IMR-90 (cell line): ENCODE data around the gene AKT2. TPM values are rescaled to one million over a fixed set of nuclear protein-coding genes. Genes with fewer than 3 reads are reported as not detected.
A peak's percentile ranks its signal among the peaks of the same experiment; 100 is the strongest.

Source experiments
- ATAC-seq: fragments of 200-7000 bp; cut with Tn5 transposase; 2 replicates; pipeline ENCODE4 v1.9.1; 2020; ENCODE audit warnings: low read depth, mild to moderate bottlenecking, moderate library complexity
- BruUV-seq: library from RNA; stranded (reverse); fragments of 400-500 nt; replicated peaks from 2 replicates; lab custom pipeline; 2021; lab: Mats Ljungman, UMichigan
- CTCF ChIA-PET: fragments of 300-600 bp; formaldehyde crosslinking; extraction: SDS; loops from one replicate; lab custom pipeline; 2021; ENCODE audit warnings: antibody characterized with exemption; lab: Yijun Ruan, JAX
- POLR2A ChIA-PET: fragments of 300-600 bp; sonication (Branson Sonifier 250); formaldehyde crosslinking; loops from one replicate; lab custom pipeline; 2022; ENCODE audit warnings: antibody characterized with exemption; ENCODE audit not compliant: unreplicated experiment; lab: Charles Lee
- DNase-seq: peaks from one replicate; pipeline ENCODE4 v3.0.0; 2013
- H2AFZ ChIP-seq: replicated peaks from 2 replicates; pipeline ENCODE3; 2013; ENCODE audit warnings: low read length, mild to moderate bottlenecking; ENCODE audit not compliant: poor library complexity
- H2AK5ac ChIP-seq: 2 replicates; pipeline ENCODE4 v1.6.1; 2013; ENCODE audit warnings: low read depth, low read length, inconsistent platforms
- H2AK9ac ChIP-seq: replicated peaks from 2 replicates; pipeline ENCODE3; 2013; ENCODE audit warnings: mild to moderate bottlenecking, low read depth, low read length, moderate library complexity; ENCODE audit not compliant: poor library complexity
- H2BK120ac ChIP-seq: 2 replicates; pipeline ENCODE4 v1.6.1; 2013; ENCODE audit warnings: low read depth, low read length, inconsistent platforms
- H2BK15ac ChIP-seq: 3 replicates; pipeline ENCODE4 v1.6.1; 2013; ENCODE audit warnings: low read depth, low read length, inconsistent platforms
- H2BK20ac ChIP-seq: 2 replicates; pipeline ENCODE4 v1.6.1; 2013; ENCODE audit warnings: low read depth, mild to moderate bottlenecking, inconsistent platforms, low read length, moderate library complexity
- H2BK5ac ChIP-seq: 2 replicates; pipeline ENCODE4 v1.6.1; 2013; ENCODE audit warnings: mild to moderate bottlenecking, low read depth, low read length, inconsistent platforms; ENCODE audit not compliant: poor library complexity, severe bottlenecking
- H3K14ac ChIP-seq: replicated peaks from 2 replicates; pipeline ENCODE4 v1.6.1; 2013; ENCODE audit warnings: low read depth, low read length, inconsistent platforms
- H3K18ac ChIP-seq: 2 replicates; pipeline ENCODE4 v1.6.1; 2013; ENCODE audit warnings: low read depth, low read length, control low read depth
- H3K23ac ChIP-seq: 2 replicates; pipeline ENCODE4 v1.6.1; 2013; ENCODE audit warnings: low read depth, low read length, inconsistent platforms
- H3K27ac ChIP-seq: 2 replicates; pipeline ENCODE4 v1.5.1; 2013; ENCODE audit warnings: mild to moderate bottlenecking, control low read depth, low read length; ENCODE audit not compliant: insufficient read depth
- H3K27me3 ChIP-seq: 2 replicates; pipeline ENCODE4 v1.6.1; 2013; ENCODE audit warnings: low read length; ENCODE audit not compliant: control insufficient read depth, insufficient read depth
- H3K36me3 ChIP-seq: 2 replicates; pipeline ENCODE4 v1.6.1; 2013; ENCODE audit warnings: low read length, mixed read lengths; ENCODE audit not compliant: control insufficient read depth, insufficient read depth
- H3K4ac ChIP-seq: 2 replicates; pipeline ENCODE4 v1.6.1; 2013; ENCODE audit warnings: low read depth, low read length, inconsistent platforms
- H3K4me1 ChIP-seq: 2 replicates; pipeline ENCODE4 v1.6.1; 2013; ENCODE audit warnings: low read length, mixed read lengths; ENCODE audit not compliant: control insufficient read depth, insufficient read depth
- H3K4me2 ChIP-seq: 2 replicates; pipeline ENCODE4 v1.6.1; 2013; ENCODE audit warnings: low read depth, mild to moderate bottlenecking, control low read depth, low read length, moderate library complexity
- H3K4me3 ChIP-seq: 2 replicates; pipeline ENCODE4 v1.5.1; 2013; ENCODE audit warnings: low read depth, mild to moderate bottlenecking, control low read depth, low read length, moderate library complexity; ENCODE audit not compliant: insufficient read depth
- H3K56ac ChIP-seq: 2 replicates; pipeline ENCODE4 v1.6.1; 2013; ENCODE audit warnings: low read length, inconsistent platforms; ENCODE audit not compliant: insufficient read depth; ENCODE audit errors: extremely low read depth
- H3K79me1 ChIP-seq, 2 experiments: 2 replicates each; pipeline ENCODE4 v1.6.1; 2013; ENCODE audit warnings: low read length in 2 of 2, inconsistent platforms in 1 of 2, low read depth in 1 of 2
- H3K9ac ChIP-seq: 2 replicates; pipeline ENCODE4 v1.6.1; 2013; ENCODE audit warnings: low read depth, low read length, control low read depth
- H3K9me1 ChIP-seq: 2 replicates; pipeline ENCODE4 v1.6.1; 2013; ENCODE audit warnings: low read length, inconsistent platforms; ENCODE audit not compliant: insufficient read depth
- H3K9me3 ChIP-seq: 2 replicates; pipeline ENCODE4 v1.6.1; 2013; ENCODE audit warnings: low read length; ENCODE audit not compliant: control insufficient read depth, insufficient read depth
- H4K20me1 ChIP-seq: 2 replicates; pipeline ENCODE4 v1.6.1; 2013; ENCODE audit warnings: low read length, inconsistent platforms; ENCODE audit not compliant: insufficient read depth
- H4K5ac ChIP-seq: 2 replicates; pipeline ENCODE4 v1.6.1; 2013; ENCODE audit warnings: mild to moderate bottlenecking, low read depth, low read length, control low read depth
- H4K8ac ChIP-seq, 2 experiments: 2 replicates each; pipeline ENCODE4 v1.6.1; 2013; ENCODE audit warnings: low read depth in 2 of 2, low read length in 2 of 2, control low read depth in 1 of 2, inconsistent platforms in 1 of 2
- H4K91ac ChIP-seq: 2 replicates; pipeline ENCODE4 v1.6.1; 2013; ENCODE audit warnings: low read depth, low read length, inconsistent platforms; ENCODE audit not compliant: insufficient read depth
- MAFK ChIP-seq: IDR thresholded peaks from 2 replicates; pipeline ENCODE4 v1.6.1; 2012; ENCODE audit warnings: low read depth, low read length, improper control_type of control experiment
- RFX5 ChIP-seq: IDR thresholded peaks from 2 replicates; pipeline ENCODE4 v1.8.0; 2012; ENCODE audit warnings: low read depth, mild to moderate bottlenecking, low read length, moderate library complexity
- WGBS, 2 experiments: methylation state at CpG; one replicate each; pipeline versions ENCODE4 v1.1.5 to v1.1.7; 2013; ENCODE audit warnings: missing lambda C conversion rate in 2 of 2; ENCODE audit not compliant: insufficient read length in 1 of 2; ENCODE audit errors: extremely low coverage in 2 of 2; 5-methylcytosine and 5-hydroxymethylcytosine counted together
- dilution Hi-C: fragments of 300-500 bp; cut with HindIII; formaldehyde crosslinking; loops from one replicate; pipeline ENCODE4 v1.14.3; 2018; ENCODE audit warnings: low sequenced_read_pairs; ENCODE audit not compliant: unreplicated experiment
- in situ Hi-C: fragments of 300-500 bp; cut with MboI; formaldehyde crosslinking; loops from 3 replicates; pipeline ENCODE4 v1.14.3; 2019; ENCODE audit warnings: low sequenced_read_pairs, inconsistent platforms, mixed read lengths
- intact Hi-C: fragments of 100-400 bp; cut with micrococcal nuclease; formaldehyde crosslinking; loops from 2 replicates; pipeline ENCODE4 v1.10.0; 2022
- polyA plus RNA-seq, 3 experiments: library from polyadenylated mRNA; depleted of rRNA; stranded (reverse); fragments of >200 nt; gene quantifications; 2 replicates each; pipeline ENCODE4 v1.2.3, GENCODE V29; 2012; ENCODE audit warnings: low replicate concordance in 1 of 3
- total RNA-seq: library from RNA; depleted of rRNA; stranded (reverse); fragments of >200 nt; gene quantifications from 2 replicates; pipeline ENCODE4 v1.2.3, GENCODE V29; 2012

Gene AKT2
- total and polyA plus RNA-seq, 2 of the 4 experiments (the other 2 are of a cell fraction): 61.5 to 104 TPM

GRCh38 chr19:40300668-40301067 lies 15.5 kb upstream of the AKT2 start:
- Histone ChIP-seq H3K9ac (no peak overlapping the region), H2AFZ (no peak overlapping the region), H3K9me1 (no peaks in the 10 kb centered on the region), H3K79me1 (no peaks in the 10 kb centered on the region), H3K36me3 (no peaks in the 10 kb centered on the region), H2BK15ac (no peak overlapping the region), H3K4ac (no peak overlapping the region), H2BK5ac (no peak overlapping the region), H2AK9ac (no peak overlapping the region), H3K4me2 (no peak overlapping the region), H3K14ac (no peak overlapping the region), H3K9me3 (no peaks in the 10 kb centered on the region), H3K56ac (no peak overlapping the region), H3K23ac (no peak overlapping the region), H2AK5ac (no peak overlapping the region), H3K4me3 (no peak overlapping the region), H4K5ac (no peak overlapping the region), H4K91ac (no peak overlapping the region), H3K27ac (no peak overlapping the region), H2BK20ac (no peak overlapping the region), H4K8ac (no peak overlapping the region), H3K18ac (no peak overlapping the region), H2BK120ac (no peak overlapping the region), H3K27me3 (no peaks in the 10 kb centered on the region), H4K20me1 (no peaks in the 10 kb centered on the region), H3K4me1 (no peaks in the 10 kb centered on the region)
- ChIA-PET POLR2A (no interaction called here), CTCF (no interaction called here)
- dilution Hi-C loops (no loop called here), intact Hi-C loops (loop anchor here (10.0 kb wide), 1 partner anchor 124 kb away; the partner anchor contains the start of gene SERTAD1), in situ Hi-C loops (loop anchor here (10.0 to 25.0 kb wide), 2 partner anchors 212 to 304 kb away; partner anchors contain the start of gene LTBP4)
- TF ChIP-seq MAFK (peak; percentile 74), RFX5 (no peak)
- BruUV-seq: no TSS peak
- ATAC-seq: no peak
- no CpG with 5 or more reads among the region's 4 CpGs for WGBS, 2 experiments
- DNase-seq: no peak
